VCaP (cell line): ENCODE measurements around the gene ZBTB20.

Source experiments
- H3K27ac ChIP-seq: fragments of 450-650 bp; 2 replicates; pipeline ENCODE4 v1.5.1; 2017
- TF ChIP-seq, protein P1 (sequence below): fragments of 450-650 bp; conservative IDR thresholded peaks from 2 replicates; pipeline ENCODE4 v1.5.1; 2017; ENCODE audit warnings: mild to moderate bottlenecking, moderate library complexity

ZBTB20 gene

DNA sequence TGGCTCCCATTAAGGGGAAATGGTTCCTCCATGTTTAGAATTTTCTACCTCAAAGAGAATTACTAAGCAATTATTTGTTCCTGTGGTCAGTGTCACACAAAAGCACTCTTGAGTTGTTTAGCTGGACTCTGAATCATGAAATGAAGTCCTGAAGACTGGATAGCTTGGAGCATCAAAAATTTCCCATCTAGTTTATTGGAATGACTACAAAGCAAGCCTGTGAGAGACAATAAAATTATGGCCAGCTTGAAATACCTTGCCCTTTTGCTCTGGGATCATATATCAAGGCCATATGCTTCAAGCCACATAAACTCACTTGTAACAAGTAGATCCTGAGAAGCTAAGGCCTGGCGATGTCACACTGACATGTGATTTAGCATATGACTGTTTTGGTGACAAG lies 561.0 kb downstream of the ZBTB20 start:
- no peak overlapping the region for H3K27ac ChIP-seq
- TF ChIP-seq, protein P1, sequence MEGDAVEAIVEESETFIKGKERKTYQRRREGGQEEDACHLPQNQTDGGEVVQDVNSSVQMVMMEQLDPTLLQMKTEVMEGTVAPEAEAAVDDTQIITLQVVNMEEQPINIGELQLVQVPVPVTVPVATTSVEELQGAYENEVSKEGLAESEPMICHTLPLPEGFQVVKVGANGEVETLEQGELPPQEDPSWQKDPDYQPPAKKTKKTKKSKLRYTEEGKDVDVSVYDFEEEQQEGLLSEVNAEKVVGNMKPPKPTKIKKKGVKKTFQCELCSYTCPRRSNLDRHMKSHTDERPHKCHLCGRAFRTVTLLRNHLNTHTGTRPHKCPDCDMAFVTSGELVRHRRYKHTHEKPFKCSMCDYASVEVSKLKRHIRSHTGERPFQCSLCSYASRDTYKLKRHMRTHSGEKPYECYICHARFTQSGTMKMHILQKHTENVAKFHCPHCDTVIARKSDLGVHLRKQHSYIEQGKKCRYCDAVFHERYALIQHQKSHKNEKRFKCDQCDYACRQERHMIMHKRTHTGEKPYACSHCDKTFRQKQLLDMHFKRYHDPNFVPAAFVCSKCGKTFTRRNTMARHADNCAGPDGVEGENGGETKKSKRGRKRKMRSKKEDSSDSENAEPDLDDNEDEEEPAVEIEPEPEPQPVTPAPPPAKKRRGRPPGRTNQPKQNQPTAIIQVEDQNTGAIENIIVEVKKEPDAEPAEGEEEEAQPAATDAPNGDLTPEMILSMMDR: no peak

DNA sequence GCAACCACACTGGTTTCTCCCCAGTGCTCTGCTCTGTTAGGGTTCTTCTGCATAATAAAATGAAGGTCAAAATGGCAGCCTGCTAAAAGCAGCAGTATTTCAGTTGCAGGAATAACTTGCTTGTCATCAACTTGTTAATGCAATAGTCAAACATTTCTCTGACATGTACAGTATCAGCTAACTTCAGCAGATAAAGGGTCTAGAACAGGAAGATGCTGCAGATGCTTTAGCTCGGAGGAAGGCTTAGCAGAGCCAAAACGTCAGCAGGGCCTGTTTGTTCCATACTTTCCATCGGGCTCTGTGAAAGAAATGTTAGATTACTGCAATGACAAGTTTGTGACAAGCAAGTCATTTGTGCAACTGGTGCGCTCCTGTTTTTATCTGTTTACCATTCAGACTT lies 561.4 kb downstream of the ZBTB20 start:
- no peak overlapping the region for H3K27ac ChIP-seq
- TF ChIP-seq, protein P1: no peak

DNA sequence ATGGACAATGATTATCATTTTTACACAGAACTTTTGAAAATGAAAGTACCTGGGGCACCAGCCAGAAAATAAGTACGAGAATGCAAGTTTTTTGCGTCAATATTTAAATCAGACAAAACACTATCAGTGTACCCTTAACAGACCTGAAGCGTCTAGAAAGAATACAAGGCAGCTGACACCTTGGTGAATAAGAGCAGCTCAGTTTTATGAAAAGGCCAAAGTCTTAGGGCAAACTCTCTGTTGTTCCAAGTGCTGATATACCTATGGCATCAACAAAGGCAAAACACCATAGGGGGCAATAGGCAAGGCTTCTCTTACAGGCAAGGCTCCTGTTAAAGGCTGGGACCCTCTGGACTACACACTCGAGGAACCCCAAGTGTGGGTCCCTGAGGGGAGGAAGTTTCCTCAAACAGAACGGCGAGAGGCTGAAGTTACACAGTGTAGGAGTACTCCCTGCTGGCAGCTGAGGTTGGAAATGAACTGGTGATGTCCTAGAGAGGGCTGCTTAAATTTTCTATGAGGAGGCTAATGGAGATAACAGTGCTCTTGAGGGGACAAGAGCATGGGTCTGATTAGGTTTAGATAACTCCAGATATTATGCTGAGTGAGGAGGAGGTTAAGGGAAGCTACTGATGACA lies 562.2 kb downstream of the ZBTB20 start:
- TF ChIP-seq, protein P1: no peak
- H3K27ac ChIP-seq: no peak overlapping the region

DNA sequence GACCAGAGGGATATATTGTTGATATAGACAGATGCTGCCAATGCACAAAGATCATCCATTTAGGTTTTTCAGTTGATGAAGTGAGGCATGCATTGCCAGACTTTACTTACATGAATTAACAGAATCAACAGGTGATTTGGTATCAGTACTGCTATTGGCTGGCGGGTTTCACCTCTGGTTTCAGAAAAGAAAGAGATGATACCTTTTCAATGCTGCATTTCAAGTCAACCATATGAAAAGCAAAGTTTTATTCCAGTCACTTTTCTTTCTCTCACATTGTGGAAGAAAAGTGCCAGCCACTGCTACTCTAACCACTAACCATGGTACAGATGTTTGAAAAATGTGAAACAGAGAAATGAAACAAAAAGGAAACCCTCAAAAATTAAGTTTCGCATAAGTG lies 564.2 kb downstream of the ZBTB20 start:
- TF ChIP-seq, protein P1: no peak

DNA sequence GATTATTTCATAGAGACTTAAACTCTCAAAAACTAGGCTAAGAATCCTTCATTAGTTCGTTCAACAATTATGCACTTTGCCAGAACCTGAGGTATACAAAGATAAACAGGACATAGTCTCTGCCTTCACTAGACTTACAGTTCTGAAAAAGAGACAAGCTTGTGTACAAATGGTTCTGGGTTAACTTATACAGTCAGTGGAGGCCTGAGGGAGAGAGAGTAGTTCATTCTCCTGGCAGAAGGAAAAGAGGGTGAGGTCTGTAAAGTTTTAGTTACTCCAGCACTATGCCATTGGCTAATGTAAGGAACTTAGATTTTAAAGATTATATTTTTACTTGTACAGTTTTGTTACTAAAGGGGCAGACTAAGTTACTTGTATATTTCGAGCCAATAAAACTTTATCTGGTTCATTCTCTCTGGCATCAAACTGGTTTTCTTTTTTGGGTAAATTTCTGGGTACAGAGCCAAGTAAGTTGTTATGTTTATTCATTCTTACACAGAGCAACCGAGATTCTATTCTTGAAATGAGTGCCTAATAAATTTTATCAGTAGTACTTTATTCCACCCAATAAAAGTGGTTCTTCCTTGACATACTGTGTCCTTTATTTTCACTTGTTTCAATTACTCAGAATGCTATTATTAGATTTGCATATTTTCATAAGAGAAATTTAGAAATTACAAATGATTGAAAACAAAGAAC lies 574.6 kb downstream of the ZBTB20 start:
- TF ChIP-seq, protein P1: no peak
- no peak overlapping the region for H3K27ac ChIP-seq

More for the DNA sequence above, 564.2 kb downstream of the ZBTB20 start:
- H3K27ac ChIP-seq: no peak overlapping the region

DNA sequence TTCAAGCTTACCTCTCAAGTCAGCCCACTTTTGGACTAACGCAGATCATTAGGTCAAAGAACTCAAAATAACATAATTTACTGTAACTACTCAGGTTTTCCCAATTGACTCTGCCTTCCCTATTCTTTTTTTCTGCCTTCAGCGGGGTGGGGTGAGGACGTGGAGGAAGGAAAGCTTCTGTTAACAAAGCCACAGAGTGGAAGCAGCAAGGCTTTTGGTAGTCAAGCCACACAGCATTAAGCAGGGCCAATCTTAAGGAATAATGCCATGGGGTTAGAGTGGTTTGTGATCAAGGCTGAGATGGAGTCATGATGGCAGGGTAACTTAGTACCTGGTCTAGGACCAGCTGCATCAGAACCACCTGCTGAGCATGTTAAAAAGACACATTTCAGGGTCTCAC lies 575.7 kb downstream of the ZBTB20 start:
- H3K27ac ChIP-seq: no peak overlapping the region

DNA sequence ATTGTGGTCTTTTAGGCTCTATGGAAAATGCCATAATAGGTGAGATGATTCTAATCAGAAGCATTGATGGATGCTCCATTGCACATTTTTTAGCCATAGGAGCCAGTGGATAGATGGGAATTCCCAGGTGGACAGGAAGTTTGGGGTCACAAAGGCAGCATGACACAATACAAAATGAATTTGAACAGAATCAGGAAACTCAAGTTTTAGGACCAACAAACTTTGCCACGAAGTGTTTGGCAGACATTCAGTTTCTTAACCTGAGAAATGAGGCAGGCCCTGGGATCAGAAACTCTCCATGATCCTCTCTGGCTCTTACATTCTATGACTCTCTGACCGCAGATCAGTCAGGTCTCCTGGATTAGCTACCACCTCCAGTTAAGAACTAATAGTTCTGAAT lies 577.9 kb downstream of the ZBTB20 start:
- H3K27ac ChIP-seq: no peak overlapping the region
- TF ChIP-seq, protein P1: no peak

More for the DNA sequence above, 575.7 kb downstream of the ZBTB20 start:
- TF ChIP-seq, protein P1: no peak
